HK-2 (cell line): ENCODE data around the gene ALG5.

Experiments used
- DNase-seq: peaks from one replicate; pipeline ENCODE4 v3.0.0-alpha.2; 2018; ENCODE audit not compliant: unreplicated experiment

Gene ALG5

GRCh38 chr13:36979361-36980050, 19.6 kb downstream of the ALG5 start:
- no peak for DNase-seq

- no peak for DNase-seq
These were observed 24.0 kb downstream of the ALG5 start for GRCh38 chr13:36975172-36975571.

GRCh38 chr13:36973621-36974295, 25.4 kb downstream of the ALG5 start:
- DNase-seq = no peak

- no peak for DNase-seq
These were observed 26.1 kb downstream of the ALG5 start for GRCh38 chr13:36973009-36973408.

GRCh38 chr13:36966404-36966803, 32.7 kb downstream of the ALG5 start:
- no peak for DNase-seq

GRCh38 chr13:36965767-36966166, 33.4 kb downstream of the ALG5 start:
- peak; percentile 18 for DNase-seq

GRCh38 chr13:36959456-36960116, 39.6 kb downstream of the ALG5 start:
- no peak for DNase-seq

- no peak for DNase-seq
These were observed 44.6 kb downstream of the ALG5 start for GRCh38 chr13:36954542-36954941.

- no peak for DNase-seq
These were observed 48.2 kb downstream of the ALG5 start for GRCh38 chr13:36950920-36951319.

- DNase-seq = no peak
These were observed 48.8 kb downstream of the ALG5 start for GRCh38 chr13:36950330-36950729.

GRCh38 chr13:36945078-36945477, 54.1 kb downstream of the ALG5 start:
- DNase-seq = no peak

GRCh38 chr13:36925603-36926002, 73.5 kb downstream of the ALG5 start:
- DNase-seq = no peak

- no peak for DNase-seq
These were observed 75.1 kb downstream of the ALG5 start for GRCh38 chr13:36924001-36924400.

- DNase-seq = no peak
These were observed 77.4 kb downstream of the ALG5 start for GRCh38 chr13:36921631-36922301.

GRCh38 chr13:36920616-36921185, 78.4 kb downstream of the ALG5 start:
- no peak for DNase-seq

- peak; percentile 33 for DNase-seq
These were observed 79.1 kb downstream of the ALG5 start, which contains the start of gene SMAD9 for GRCh38 chr13:36919833-36920615. Gene SMAD9, minus strand, starts transcription at chr13:36920238. Its CDS starts 40,549 bp downstream, at chr13:36879689.

- DNase-seq = peak; percentile 31
These were observed 79.8 kb downstream of the ALG5 start for GRCh38 chr13:36919171-36919832.

- DNase-seq = no peak
These were observed 80.7 kb downstream of the ALG5 start for GRCh38 chr13:36918246-36919131.

- DNase-seq = no peak
These were observed 81.8 kb downstream of the ALG5 start for GRCh38 chr13:36917311-36917710.
